ENCODE measurements around the gene TOGARAM2.

Gene TOGARAM2

DNA sequence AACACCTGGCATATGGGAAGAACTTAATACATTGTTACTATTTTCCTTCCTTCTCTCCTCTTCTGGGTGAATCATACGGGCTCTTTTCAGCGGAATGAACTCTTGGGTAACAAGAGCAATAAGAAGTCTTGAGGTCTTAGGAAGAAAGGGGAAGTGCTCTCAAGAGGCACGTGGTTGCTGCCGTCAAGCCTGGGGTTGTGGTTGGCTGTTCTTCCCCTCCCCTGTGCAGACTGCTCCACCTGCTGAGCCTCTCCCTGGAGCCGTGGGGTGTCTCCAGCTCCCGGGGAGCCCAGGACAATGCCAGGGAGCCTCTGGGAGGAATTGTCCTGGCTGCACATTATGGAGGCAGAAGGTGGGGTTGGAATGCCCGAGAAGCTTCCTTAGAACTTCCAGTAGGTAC lies 19.4 kb downstream of the TOGARAM2 start:
- peak; percentile 94 to 96 for DNase-seq

GRCh38 chr2:29000956-29001355 lies 19.9 kb downstream of the TOGARAM2 start:
- DNase-seq = no peak

GRCh38 chr2:29001806-29002205 lies 20.7 kb downstream of the TOGARAM2 start:
- no peak for DNase-seq

DNA sequence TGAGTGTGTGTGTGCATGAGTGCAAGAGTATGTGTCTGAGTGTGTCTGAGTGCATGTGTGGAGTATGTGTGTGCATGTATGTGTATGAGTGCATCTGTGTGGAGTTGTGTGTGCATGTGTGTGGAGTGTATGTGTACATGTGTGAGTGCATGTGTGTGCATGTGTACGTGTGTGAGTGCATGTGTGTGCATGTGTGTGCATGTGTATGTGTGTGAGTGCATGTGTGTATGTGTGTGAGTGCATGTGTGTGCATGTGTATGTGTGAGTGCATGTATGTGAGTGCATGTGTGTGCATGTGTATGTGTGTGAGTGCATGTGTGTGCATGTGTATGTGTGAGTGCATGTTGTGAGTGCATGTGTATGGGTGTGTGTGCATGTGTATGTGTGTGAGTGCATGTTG lies 23.7 kb downstream of the TOGARAM2 start:
- no peak for DNase-seq

DNA sequence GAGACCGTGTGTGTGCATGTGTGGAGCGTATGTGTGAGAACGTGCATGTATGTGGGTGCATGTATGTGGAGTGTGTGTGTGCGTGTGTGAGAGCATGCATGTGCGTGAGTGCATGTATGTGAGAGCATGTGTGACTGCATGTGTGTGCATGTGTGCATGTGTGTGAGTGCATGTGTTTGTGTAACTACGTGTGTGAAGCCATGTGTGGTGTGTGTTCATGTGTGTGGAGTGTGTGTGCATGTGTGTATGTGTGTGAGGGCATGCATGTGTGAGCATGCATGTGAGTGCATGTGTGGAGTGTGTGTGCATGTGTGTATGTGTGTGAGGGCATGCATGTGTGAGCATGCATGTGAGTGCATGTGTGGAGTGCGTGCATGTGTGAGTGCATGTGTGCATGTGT lies 24.2 kb downstream of the TOGARAM2 start:
- DNase-seq = no peak

- peak; percentile 51 to 80 for DNase-seq
Measured at GRCh38 chr2:29006092-29006979, 25.2 kb downstream of the TOGARAM2 start.

GRCh38 chr2:29006980-29007301 lies 25.8 kb downstream of the TOGARAM2 start:
- DNase-seq = no peak

DNA sequence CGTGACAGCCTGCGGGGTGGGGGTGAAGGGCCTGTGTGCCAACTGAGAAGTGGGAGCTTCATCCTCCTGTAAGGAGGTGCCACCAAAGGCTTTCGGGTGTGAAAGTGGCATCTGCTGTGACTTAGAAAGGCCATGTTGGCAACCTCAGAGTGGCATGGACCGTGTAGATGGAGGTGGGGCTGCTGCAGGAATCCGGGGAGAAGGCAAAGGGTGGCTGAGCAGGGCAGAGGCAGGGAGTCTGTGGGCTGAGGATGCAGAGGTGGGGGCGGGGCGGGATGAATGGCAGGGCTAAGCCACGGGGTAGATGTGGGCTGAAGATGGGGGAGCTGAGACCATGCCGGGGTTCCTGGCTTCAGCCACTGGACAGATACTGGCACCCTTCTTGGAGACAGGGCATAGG lies 28.2 kb downstream of the TOGARAM2 start:
- DNase-seq = no peak

GRCh38 chr2:29009711-29010677 lies 28.9 kb downstream of the TOGARAM2 start:
- no peak for DNase-seq

GRCh38 chr2:29010946-29011345 lies 29.8 kb downstream of the TOGARAM2 start:
- peak; percentile 21 to 43 for DNase-seq

- no peak for DNase-seq
Measured at GRCh38 chr2:29011418-29012060, 30.4 kb downstream of the TOGARAM2 start.

DNA sequence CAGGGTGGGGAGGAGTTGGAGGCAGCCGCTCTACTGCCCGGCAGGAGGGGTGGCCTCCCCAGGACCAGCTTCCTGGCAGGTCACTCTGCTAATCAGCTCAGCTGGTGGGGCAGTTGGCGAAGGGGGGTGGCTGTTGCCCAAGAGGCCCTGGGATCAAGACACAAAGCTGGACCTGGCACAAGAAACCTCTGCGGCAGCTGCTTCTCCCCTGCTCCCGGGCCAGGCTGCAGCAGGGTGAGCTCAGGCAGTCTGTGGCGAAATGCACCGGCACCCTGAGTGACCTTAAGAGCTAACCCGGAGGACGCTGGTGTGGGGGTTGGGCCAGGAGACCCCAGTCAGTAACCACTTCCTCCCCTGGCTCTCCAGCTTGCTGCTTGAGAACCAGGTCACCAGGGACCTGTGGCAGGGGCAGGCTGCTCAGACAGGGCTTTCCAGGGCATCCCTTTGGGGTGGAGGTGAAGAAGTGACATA lies 31.1 kb downstream of the TOGARAM2 start:
- peak; percentile 38 to 66 for DNase-seq

GRCh38 chr2:29013057-29013780 lies 32.1 kb downstream of the TOGARAM2 start:
- DNase-seq = peak; percentile 39 to 50

DNA sequence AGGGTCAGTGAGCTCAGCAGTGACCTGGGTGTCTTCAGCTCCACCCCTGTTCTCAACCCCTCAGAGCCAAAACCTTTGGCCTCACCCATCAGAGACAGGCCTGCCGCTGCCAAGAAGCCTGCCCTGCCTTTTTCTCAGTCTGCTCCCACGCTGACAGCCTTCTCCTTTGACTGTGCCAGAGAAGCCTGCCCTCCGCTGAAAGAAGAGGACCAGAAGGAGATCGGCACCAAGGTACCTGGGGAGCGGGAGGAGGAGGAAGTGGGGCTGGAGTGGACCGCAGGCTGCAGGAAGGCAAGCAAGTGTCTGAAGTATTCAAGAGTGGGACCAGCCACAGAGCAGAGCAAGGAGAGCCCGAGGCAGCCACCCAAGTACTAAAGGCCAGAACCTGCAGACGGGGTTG lies 33.2 kb downstream of the TOGARAM2 start:
- no peak for DNase-seq

DNA sequence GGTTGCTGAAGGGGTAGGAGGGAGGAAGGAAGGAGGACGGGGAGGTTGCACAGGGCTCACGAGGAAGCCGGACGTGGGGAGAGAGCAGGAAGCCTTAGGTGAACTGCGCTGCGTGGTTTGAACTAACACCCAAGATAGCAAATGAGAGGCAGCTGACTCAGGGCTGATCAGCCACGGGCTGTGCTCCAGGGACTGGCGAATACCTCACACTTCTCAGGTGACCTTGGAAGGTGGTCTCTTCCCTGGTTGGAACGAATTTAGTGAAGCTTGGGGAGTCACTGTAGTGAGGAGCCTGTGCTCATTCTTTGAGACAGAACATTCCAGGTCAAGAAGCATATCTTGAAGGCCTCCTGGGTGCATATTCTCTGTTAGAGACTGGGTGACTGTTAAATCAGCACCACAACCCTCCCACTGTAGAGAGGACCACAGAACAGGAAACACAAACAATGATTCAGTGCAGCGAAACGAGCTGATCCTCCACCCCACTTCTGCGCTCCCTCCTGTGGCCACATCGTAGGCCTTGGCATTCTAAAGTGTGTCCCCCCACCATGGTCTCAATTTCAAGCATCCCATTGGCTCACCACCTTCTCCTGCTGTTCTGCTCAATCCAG lies 33.8 kb downstream of the TOGARAM2 start:
- DNase-seq = peak; percentile 68 to 87

DNA sequence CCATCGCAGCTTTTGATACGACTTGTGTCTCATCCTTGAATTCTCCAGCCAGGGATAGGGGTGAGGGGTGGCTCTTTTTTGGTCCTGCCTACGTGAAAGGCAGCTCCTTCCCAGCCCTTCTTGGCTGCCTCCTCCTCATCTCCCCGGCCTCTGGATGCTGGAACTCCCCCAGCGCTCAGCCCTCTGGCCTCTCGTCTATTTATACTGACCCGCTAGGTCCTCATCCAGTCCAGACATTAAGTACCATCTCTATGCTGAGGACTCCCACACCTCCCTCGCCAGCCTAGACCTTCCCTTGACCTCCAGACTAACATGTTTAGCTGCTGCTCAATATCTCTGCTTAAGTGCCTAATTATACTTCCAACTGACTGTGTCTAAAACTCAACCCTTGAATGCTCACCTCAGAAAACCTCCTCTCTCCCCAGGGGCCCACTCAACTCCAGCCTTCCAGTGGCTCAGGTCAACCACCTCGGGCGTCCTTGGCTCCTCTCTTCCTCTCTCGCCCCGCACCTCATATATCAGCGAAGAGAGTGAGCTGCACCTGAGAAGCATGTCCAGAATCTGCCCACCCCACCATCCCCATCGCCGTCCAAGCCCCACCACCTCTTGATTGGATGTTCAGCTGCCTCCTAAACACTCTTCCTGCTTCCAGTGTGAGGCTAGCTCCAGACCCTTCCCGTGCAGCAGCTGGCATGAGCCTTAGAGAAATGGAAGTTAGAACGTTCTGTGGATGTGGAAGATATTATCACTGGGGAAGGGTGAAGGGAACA lies 34.8 kb downstream of the TOGARAM2 start:
- DNase-seq = no peak

DNA sequence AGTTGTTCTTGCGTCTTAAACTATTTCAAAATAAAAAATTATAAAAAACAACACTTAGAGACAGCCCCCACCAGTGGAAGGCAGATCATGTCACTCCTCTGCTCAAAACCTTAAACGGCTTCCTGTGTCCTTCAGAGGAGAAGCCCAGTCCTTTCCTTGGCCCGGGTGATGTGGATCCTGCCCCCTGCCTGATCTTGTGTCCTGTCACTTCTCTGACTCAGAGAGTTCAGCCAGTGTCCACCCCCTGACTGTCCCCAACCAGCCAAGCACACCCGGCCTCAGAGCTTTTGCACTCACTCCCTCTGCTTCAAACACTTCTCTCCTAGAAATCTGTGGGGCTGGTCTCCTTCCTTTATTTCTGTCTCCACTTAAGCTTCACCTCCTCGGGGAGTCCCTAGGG lies 35.4 kb downstream of the TOGARAM2 start:
- peak; percentile 65 to 86 for DNase-seq

- peak; percentile 71 to 78 for DNase-seq
Measured at GRCh38 chr2:29017716-29018435, 36.8 kb downstream of the TOGARAM2 start.

DNA sequence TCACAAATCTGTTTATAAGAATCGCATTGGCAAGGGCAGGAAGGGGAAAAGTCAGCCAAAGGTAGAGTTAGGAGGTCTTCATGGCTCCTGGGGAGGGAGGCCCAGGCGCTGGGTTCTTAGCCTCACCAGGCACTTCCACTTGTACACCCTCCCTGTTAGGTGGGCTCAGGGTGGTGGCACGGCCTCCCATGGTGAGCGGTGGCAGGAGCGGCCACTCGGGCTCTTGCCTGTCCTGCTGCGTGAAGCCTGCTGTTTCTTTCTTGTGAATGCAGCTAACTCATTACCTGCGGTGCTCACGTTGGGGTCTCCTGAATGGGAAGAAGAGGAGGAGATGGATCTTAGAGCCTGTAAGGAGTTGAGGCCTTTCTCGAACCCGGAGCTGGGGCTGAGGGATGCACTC lies 40.8 kb downstream of the TOGARAM2 start:
- no peak for DNase-seq

GRCh38 chr2:29022679-29023078 lies 41.6 kb downstream of the TOGARAM2 start:
- DNase-seq = no peak
